ENCODE measurements around the gene SORBS1.

DNA sequence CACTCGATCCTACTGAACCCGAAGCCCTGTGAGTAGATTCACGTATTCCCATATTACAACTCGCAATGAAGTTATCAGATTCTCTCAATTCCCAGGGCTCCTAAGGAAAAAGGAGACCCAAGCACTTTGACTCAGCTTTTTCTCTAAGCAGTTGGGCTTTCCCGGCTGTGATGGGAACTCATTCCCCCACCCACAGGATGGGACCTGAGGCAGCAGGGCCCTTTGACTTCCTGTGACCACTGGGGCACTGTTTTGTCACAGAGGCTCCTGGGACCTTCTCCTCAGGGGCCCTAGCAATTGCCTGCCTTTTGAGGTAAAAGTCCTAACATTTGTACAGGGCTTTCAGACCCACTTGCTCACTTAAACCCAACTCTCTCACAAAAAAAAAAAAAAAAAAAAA lies 147.6 kb downstream of the SORBS1 start:
- TF ChIP-seq, protein P1, sequence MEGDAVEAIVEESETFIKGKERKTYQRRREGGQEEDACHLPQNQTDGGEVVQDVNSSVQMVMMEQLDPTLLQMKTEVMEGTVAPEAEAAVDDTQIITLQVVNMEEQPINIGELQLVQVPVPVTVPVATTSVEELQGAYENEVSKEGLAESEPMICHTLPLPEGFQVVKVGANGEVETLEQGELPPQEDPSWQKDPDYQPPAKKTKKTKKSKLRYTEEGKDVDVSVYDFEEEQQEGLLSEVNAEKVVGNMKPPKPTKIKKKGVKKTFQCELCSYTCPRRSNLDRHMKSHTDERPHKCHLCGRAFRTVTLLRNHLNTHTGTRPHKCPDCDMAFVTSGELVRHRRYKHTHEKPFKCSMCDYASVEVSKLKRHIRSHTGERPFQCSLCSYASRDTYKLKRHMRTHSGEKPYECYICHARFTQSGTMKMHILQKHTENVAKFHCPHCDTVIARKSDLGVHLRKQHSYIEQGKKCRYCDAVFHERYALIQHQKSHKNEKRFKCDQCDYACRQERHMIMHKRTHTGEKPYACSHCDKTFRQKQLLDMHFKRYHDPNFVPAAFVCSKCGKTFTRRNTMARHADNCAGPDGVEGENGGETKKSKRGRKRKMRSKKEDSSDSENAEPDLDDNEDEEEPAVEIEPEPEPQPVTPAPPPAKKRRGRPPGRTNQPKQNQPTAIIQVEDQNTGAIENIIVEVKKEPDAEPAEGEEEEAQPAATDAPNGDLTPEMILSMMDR (conservative IDR thresholded peaks at IDR 0.05), result no peak
- no peak for TF ChIP-seq ZFX (IDR thresholded peaks at IDR 0.05)

Measured in C4-2B (cell line).